Transverse colon (tissue), 4 donors: ENCODE results near the gene ST3GAL3. TPM values are rescaled to one million over a fixed set of nuclear protein-coding genes. Genes with fewer than 3 reads are reported as not detected.

Experiments used
- DNase-seq: peaks from one replicate; pipeline ENCODE4 v3.0.0-alpha.2; 2019
- H3K27ac ChIP-seq, 4 donors: fragments of 200-600 bp; sonication (generic); 2 replicates each; pipeline ENCODE4 v1.5.1; 2016 to 2018; ENCODE audit warnings: inconsistent platforms in 4 of 4
- H3K27me3 ChIP-seq: fragments of 200-600 bp; sonication (generic); 2 replicates; pipeline ENCODE4 v1.5.1; 2017; ENCODE audit warnings: inconsistent platforms
- H3K36me3 ChIP-seq, 4 donors: fragments of 200-600 bp; sonication (generic); 2 replicates each; pipeline ENCODE4 v1.5.1; 2017 to 2019; ENCODE audit warnings: inconsistent platforms in 4 of 4
- H3K4me1 ChIP-seq, 4 donors: fragments of 200-600 bp; sonication (generic); 2 replicates each; pipeline ENCODE4 v1.5.1; 2017 to 2020; ENCODE audit warnings: inconsistent platforms in 4 of 4
- H3K4me3 ChIP-seq, 4 donors: fragments of 200-600 bp; sonication (generic); 1 replicate in 1 of 4; 2 replicates in 3 of 4; pipeline versions ENCODE4 v1.5.1 to v1.6.1; 2017 to 2019; ENCODE audit warnings: inconsistent platforms in 4 of 4
- H3K9me3 ChIP-seq, 2 donors: fragments of 200-600 bp; sonication (generic); 2 replicates each; pipeline ENCODE4 v1.5.1; 2017 to 2019; ENCODE audit warnings: inconsistent platforms in 2 of 2
- CTCF ChIP-seq, 5 experiments: fragments of 200-600 bp in 3 of 5; fragments of 450-650 bp in 2 of 5; sonication (generic) in 3 of 5; IDR thresholded peaks; 1 replicate in 2 of 5; 2 replicates in 3 of 5; pipeline ENCODE4 v1.5.1; 2016 to 2017; ENCODE audit warnings: antibody characterized with exemption in 5 of 5, inconsistent platforms in 3 of 5, mild to moderate bottlenecking in 2 of 5, moderate library complexity in 1 of 5
- EP300 ChIP-seq: sonication (generic); formaldehyde crosslinking; IDR thresholded peaks from one replicate; pipeline ENCODE4 v1.6.1; 2017; ENCODE audit warnings: antibody characterized with exemption, low read depth
- POLR2A ChIP-seq: fragments of 450-650 bp; IDR thresholded peaks from one replicate; pipeline ENCODE4 v1.6.1; 2016; ENCODE audit warnings: antibody characterized with exemption, mild to moderate bottlenecking, moderate library complexity
- POLR2AphosphoS5 ChIP-seq, 3 donors: sonication (generic); formaldehyde crosslinking; IDR thresholded peaks; one replicate each; pipeline ENCODE4 v1.6.1; 2016; ENCODE audit warnings: antibody characterized with exemption in 3 of 3
- WGBS, 2 donors: methylation state at CpG; one replicate each; pipeline ENCODE4 v1.1.5; 2018; ENCODE audit warnings: low coverage in 1 of 2; 5-methylcytosine and 5-hydroxymethylcytosine counted together
- in situ Hi-C, 4 donors: fragments of 200-750 bp; cut with MboI; loops; one replicate each; pipeline versions ENCODE4 v1.15.0 to v1.15.1; 2017; ENCODE audit warnings: low sequenced_read_pairs in 3 of 4, low pct_ligation_motif_present in 1 of 4, low pct_unique_long_range_greater_than_20kb in 1 of 4
- intact Hi-C: fragments of 100-400 bp; cut with DNase I; formaldehyde crosslinking; loops from one replicate; pipeline ENCODE4 v1.15.1; 2023; ENCODE audit warnings: low total_unique reads
- total RNA-seq, 4 donors: library from RNA; depleted of rRNA; stranded (reverse); fragments of >200 nt; gene quantifications; one replicate each; pipeline ENCODE4 v1.1.0, GENCODE V29; 2016

Gene ST3GAL3
- total RNA-seq, 4 donors from 2014 or later: 4.8 to 23.9 (median 9.7) TPM

- intact Hi-C loops: no loop called here
- in situ Hi-C loops: no loop called here
- 100% methylated on average over 2 of the region's 2 CpGs; no CpG with 5 or more reads in 1 of the 2 donors for WGBS, 2 donors
- H3K4me1 ChIP-seq: no peaks in the 10 kb centered on the region
- H3K4me3 ChIP-seq: no peak overlapping the region
- no peak overlapping the region for H3K27ac ChIP-seq
- TF ChIP-seq POLR2A (no peak), POLR2AphosphoS5 (IDR thresholded peaks at IDR 0.05) (no peak), CTCF (IDR thresholded peaks at IDR 0.05) (no peak), EP300 (no peak)
- H3K27me3 ChIP-seq: no peaks in the 10 kb centered on the region
- H3K9me3 ChIP-seq: no peaks in the 10 kb centered on the region
- H3K36me3 ChIP-seq: peaks cover 0 to 82% (median 40%) of the 10 kb centered on the region in 4 donors
- DNase-seq: no peak
Observed at GRCh38 chr1:43671193-43671592, 36.1 kb upstream of the ST3GAL3 start.

DNA sequence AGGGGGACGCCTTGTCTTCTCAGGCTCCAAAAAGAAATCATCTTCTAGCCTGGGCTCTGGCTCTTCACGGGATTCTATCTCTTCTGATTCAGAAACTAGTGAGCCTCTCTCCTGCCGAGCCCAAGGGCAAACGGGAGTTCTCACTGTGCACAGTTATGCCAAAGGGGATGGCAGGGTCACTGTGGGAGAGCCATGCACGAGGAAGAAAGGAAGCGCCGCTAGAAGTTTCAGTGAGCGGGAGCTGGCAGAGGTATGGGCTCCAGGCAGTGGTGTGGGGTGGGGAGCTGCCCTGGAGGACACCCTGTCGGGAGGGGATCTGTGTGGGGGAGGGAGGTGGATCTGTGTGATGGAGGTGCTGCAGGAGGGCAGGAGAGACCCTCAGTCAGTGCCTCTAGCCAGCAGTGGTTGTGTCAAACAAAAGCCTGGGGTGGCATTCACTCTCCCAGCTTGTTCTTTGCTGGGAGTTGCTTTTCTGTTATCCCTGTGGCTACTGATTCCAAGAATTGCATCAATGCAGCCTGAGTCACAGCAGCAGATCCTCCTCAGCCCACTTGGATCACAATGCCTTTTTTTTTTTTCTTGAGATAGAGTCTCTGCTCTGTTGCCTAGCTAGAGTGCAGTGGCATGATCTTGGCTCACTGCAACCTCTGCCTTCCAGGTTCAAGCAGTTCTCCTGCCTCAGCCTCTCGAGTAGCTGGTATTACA is 35.6 kb upstream of the ST3GAL3 start:
- no peak overlapping the region for H3K27ac ChIP-seq
- H3K27me3 ChIP-seq: no peaks in the 10 kb centered on the region
- intact Hi-C loops: no loop called here
- WGBS, 2 donors: 94 to 100% methylated on average over 2 to 10 of the region's 10 CpGs
- H3K4me3 ChIP-seq: no peak overlapping the region
- TF ChIP-seq POLR2A (no peak), POLR2AphosphoS5 (IDR thresholded peaks at IDR 0.05) (no peak), CTCF (IDR thresholded peaks at IDR 0.05) (no peak), EP300 (no peak)
- no peak for DNase-seq
- H3K36me3 ChIP-seq: peaks cover 0 to 76% (median 38%) of the 10 kb centered on the region in 4 donors
- in situ Hi-C loops: no loop called here
- no peaks in the 10 kb centered on the region for H3K4me1 ChIP-seq
- H3K9me3 ChIP-seq: no peaks in the 10 kb centered on the region

DNA sequence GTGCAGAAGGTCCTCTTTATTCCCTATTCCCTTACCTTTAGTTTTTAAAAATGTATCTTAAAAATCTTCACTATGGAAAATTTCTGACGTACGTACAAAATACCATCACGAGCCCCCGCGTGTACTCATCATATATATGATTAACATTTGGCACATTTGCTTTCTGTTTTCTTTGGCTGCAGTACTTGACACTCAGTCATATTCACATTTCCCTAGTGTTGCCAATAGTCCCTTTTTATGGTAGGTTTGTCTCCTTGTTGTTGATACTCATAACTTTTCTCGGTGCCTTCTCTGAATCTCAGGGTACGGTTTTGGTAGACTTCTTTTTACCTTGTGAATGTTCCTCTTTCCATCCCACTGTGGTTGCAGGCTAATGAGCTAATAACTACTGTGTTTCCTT is 34.1 kb upstream of the ST3GAL3 start:
- no peaks in the 10 kb centered on the region for H3K27me3 ChIP-seq
- in situ Hi-C loops (no loop called here), intact Hi-C loops (no loop called here)
- no peaks in the 10 kb centered on the region for H3K4me1 ChIP-seq
- H3K9me3 ChIP-seq: no peaks in the 10 kb centered on the region
- 90 to 97% methylated on average over 6 to 7 of the region's 7 CpGs for WGBS, 2 donors
- H3K36me3 ChIP-seq: peaks cover 0 to 61% (median 30%) of the 10 kb centered on the region in 4 donors
- H3K4me3 ChIP-seq: no peak overlapping the region
- no peak for TF ChIP-seq CTCF (IDR thresholded peaks at IDR 0.05)
- no peak for TF ChIP-seq POLR2AphosphoS5 (IDR thresholded peaks at IDR 0.05)
- TF ChIP-seq EP300: no peak
- no peak for TF ChIP-seq POLR2A
- no peak overlapping the region for H3K27ac ChIP-seq
- DNase-seq: no peak

DNA sequence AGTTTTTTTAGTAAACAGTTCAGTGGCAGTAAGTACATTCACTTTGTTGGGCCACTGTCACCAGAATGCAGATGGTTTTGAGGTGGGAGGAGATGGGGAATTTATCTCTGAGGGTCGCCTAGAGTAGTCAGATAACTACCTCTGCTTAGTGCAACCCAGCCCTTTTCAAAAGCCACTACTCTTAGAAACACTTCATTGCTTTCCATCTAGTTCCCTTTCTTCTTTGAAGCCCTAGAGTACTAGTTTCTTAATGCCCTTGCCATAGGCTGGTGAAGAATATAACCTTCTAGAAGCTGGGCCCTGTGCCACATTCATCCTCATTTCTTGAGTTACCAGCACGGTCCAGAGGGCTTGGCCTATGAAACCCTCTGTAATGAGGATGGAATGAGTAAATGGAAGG is 28.4 kb upstream of the ST3GAL3 start:
- Histone ChIP-seq H3K27me3 (no peaks in the 10 kb centered on the region), H3K4me3 (no peak overlapping the region), H3K4me1 (no peaks in the 10 kb centered on the region), H3K27ac (no peak overlapping the region), H3K36me3 (peaks cover 0 to 47% (median 19%) of the 10 kb centered on the region in 4 donors), H3K9me3 (no peaks in the 10 kb centered on the region)
- intact Hi-C loops: loop anchor here (2.0 kb wide), 1 partner anchor 18 kb away; no protein-coding TSS in a partner anchor
- TF ChIP-seq POLR2AphosphoS5 (IDR thresholded peaks at IDR 0.05): no peak
- no peak for TF ChIP-seq EP300
- no peak for TF ChIP-seq CTCF (IDR thresholded peaks at IDR 0.05)
- no peak for TF ChIP-seq POLR2A
- no peak for DNase-seq
- in situ Hi-C loops: no loop called here
- 72 to 78% methylated on average over 2 of the region's 2 CpGs for WGBS, 2 donors
